Skeletal muscle satellite cell (primary cell): ENCODE measurements around the gene IL4R.
"Not testable (repeated sequence)": the region's sequence is repeated elsewhere in the genome, so short reads cannot be mapped to it uniquely, and the experiment has no call there.

ENCODE experiments used
- H3K27me3 ChIP-seq: 2 replicates; pipeline ENCODE4 v1.7.0; 2013; ENCODE audit warnings: low read length; ENCODE audit not compliant: control insufficient read depth, insufficient read depth
- H3K36me3 ChIP-seq: 2 replicates; pipeline ENCODE4 v1.7.0; 2013; ENCODE audit warnings: mild to moderate bottlenecking, control low read depth, low read length; ENCODE audit not compliant: insufficient read depth
- H3K4me1 ChIP-seq: 2 replicates; pipeline ENCODE4 v1.7.0; 2013; ENCODE audit warnings: low read length; ENCODE audit not compliant: control insufficient read depth, insufficient read depth
- H3K4me2 ChIP-seq: 2 replicates; pipeline ENCODE4 v1.7.0; 2013; ENCODE audit warnings: mild to moderate bottlenecking, low read length
- H3K4me3 ChIP-seq: 2 replicates; pipeline ENCODE4 v1.7.0; 2013; ENCODE audit warnings: low read length
- H3K9ac ChIP-seq: 2 replicates; pipeline ENCODE4 v1.7.0; 2013; ENCODE audit warnings: mild to moderate bottlenecking, low read depth, low read length, moderate library complexity
- H3K9me3 ChIP-seq: replicated peaks from 2 replicates; pipeline ENCODE4 v1.7.0; 2013; ENCODE audit warnings: mild to moderate bottlenecking, control low read depth, low read length

IL4R gene

GRCh38 chr16:27326251-27326650, 12.5 kb downstream of the IL4R start:
- H3K4me3 ChIP-seq = peak overlapping the region; percentile 53
- H3K9ac ChIP-seq = peak overlapping the region; percentile 63
- peaks cover 3% of the 10 kb centered on the region for H3K36me3 ChIP-seq
- H3K27me3 ChIP-seq = no peaks in the 10 kb centered on the region
- H3K9me3 ChIP-seq = no peaks in the 10 kb centered on the region
- H3K4me2 ChIP-seq = peak overlapping the region; percentile 71
- H3K4me1 ChIP-seq = peaks cover 32% of the 10 kb centered on the region

- H3K9me3 ChIP-seq = no peaks in the 10 kb centered on the region
- H3K9ac ChIP-seq = peak overlapping the region; percentile 83
- H3K4me3 ChIP-seq = peak overlapping the region; percentile 53
- peaks cover 5% of the 10 kb centered on the region for H3K36me3 ChIP-seq
- peaks cover 32% of the 10 kb centered on the region for H3K4me1 ChIP-seq
- peak overlapping the region; percentile 71 for H3K4me2 ChIP-seq
- H3K27me3 ChIP-seq = no peaks in the 10 kb centered on the region
Measured at GRCh38 chr16:27326738-27327585, 13.2 kb downstream of the IL4R start.

- Histone ChIP-seq H3K36me3 (peaks cover 5% of the 10 kb centered on the region), H3K4me3 (peak overlapping the region; percentile 7), H3K4me2 (peak overlapping the region; percentile 54), H3K4me1 (peaks cover 32% of the 10 kb centered on the region), H3K9me3 (no peaks in the 10 kb centered on the region), H3K9ac (peak overlapping the region; percentile 83), H3K27me3 (no peaks in the 10 kb centered on the region)
Measured at GRCh38 chr16:27327586-27327915, 13.8 kb downstream of the IL4R start.

GRCh38 chr16:27328937-27329336, 15.2 kb downstream of the IL4R start:
- Histone ChIP-seq H3K4me1 (peaks cover 32% of the 10 kb centered on the region), H3K4me2 (no peak overlapping the region), H3K36me3 (peaks cover 11% of the 10 kb centered on the region), H3K4me3 (no peak overlapping the region), H3K9ac (no peak overlapping the region), H3K27me3 (no peaks in the 10 kb centered on the region), H3K9me3 (no peaks in the 10 kb centered on the region)

- peaks cover 17% of the 10 kb centered on the region for H3K36me3 ChIP-seq
Measured at GRCh38 chr16:27329376-27330079, 15.8 kb downstream of the IL4R start.

GRCh38 chr16:27330542-27330941, 16.8 kb downstream of the IL4R start:
- Histone ChIP-seq H3K4me3 (no peak overlapping the region), H3K27me3 (no peaks in the 10 kb centered on the region), H3K9ac (peak overlapping the region; percentile 81), H3K9me3 (no peaks in the 10 kb centered on the region), H3K4me1 (peaks cover 36% of the 10 kb centered on the region), H3K4me2 (no peak overlapping the region), H3K36me3 (peaks cover 25% of the 10 kb centered on the region)

More at GRCh38 chr16:27329376-27330079, 15.8 kb downstream of the IL4R start:
- peaks cover 32% of the 10 kb centered on the region for H3K4me1 ChIP-seq
- H3K27me3 ChIP-seq, H3K4me3 ChIP-seq, H3K9me3 ChIP-seq, H3K4me2 ChIP-seq: not testable (repeated sequence)
- peak overlapping the region; percentile 59 for H3K9ac ChIP-seq

- no peak overlapping the region for H3K4me3 ChIP-seq
- H3K4me1 ChIP-seq = peaks cover 35% of the 10 kb centered on the region
- H3K9me3 ChIP-seq = no peaks in the 10 kb centered on the region
- H3K27me3 ChIP-seq = no peaks in the 10 kb centered on the region
- no peak overlapping the region for H3K9ac ChIP-seq
- H3K36me3 ChIP-seq = peaks cover 26% of the 10 kb centered on the region
- H3K4me2 ChIP-seq = no peak overlapping the region
Measured at GRCh38 chr16:27332105-27332504, 18.3 kb downstream of the IL4R start.

- Histone ChIP-seq H3K4me2 (no peak overlapping the region), H3K4me1 (peaks cover 27% of the 10 kb centered on the region), H3K4me3 (no peak overlapping the region), H3K9ac (no peak overlapping the region), H3K9me3 (no peaks in the 10 kb centered on the region), H3K36me3 (peaks cover 26% of the 10 kb centered on the region), H3K27me3 (no peaks in the 10 kb centered on the region)
Measured at GRCh38 chr16:27333104-27333503, 19.3 kb downstream of the IL4R start.

- peaks cover 26% of the 10 kb centered on the region for H3K36me3 ChIP-seq
- H3K9me3 ChIP-seq = no peaks in the 10 kb centered on the region
- H3K4me2 ChIP-seq = no peak overlapping the region
- H3K4me3 ChIP-seq = no peak overlapping the region
- no peak overlapping the region for H3K9ac ChIP-seq
- H3K27me3 ChIP-seq = no peaks in the 10 kb centered on the region
- H3K4me1 ChIP-seq = peaks cover 27% of the 10 kb centered on the region
Measured at GRCh38 chr16:27333549-27333948, 19.8 kb downstream of the IL4R start.

- H3K4me3 ChIP-seq = no peak overlapping the region
- H3K9me3 ChIP-seq = no peaks in the 10 kb centered on the region
- no peak overlapping the region for H3K9ac ChIP-seq
- no peaks in the 10 kb centered on the region for H3K27me3 ChIP-seq
- no peak overlapping the region for H3K4me2 ChIP-seq
- peaks cover 29% of the 10 kb centered on the region for H3K36me3 ChIP-seq
- peaks cover 27% of the 10 kb centered on the region for H3K4me1 ChIP-seq
Measured at GRCh38 chr16:27334192-27334764, 20.5 kb downstream of the IL4R start.

GRCh38 chr16:27334838-27335237, 21.1 kb downstream of the IL4R start:
- H3K4me2 ChIP-seq = no peak overlapping the region
- H3K4me1 ChIP-seq = peaks cover 24% of the 10 kb centered on the region
- H3K4me3 ChIP-seq = no peak overlapping the region
- peaks cover 31% of the 10 kb centered on the region for H3K36me3 ChIP-seq
- no peaks in the 10 kb centered on the region for H3K9me3 ChIP-seq
- H3K27me3 ChIP-seq = no peaks in the 10 kb centered on the region
- H3K9ac ChIP-seq = no peak overlapping the region
